Cardiac atrium fibroblast (primary cell): Measurements from ENCODE around the gene ADAMTSL4. TPM values are rescaled to one million over a fixed set of nuclear protein-coding genes. Genes with fewer than 3 reads are reported as not detected.

Source experiments
- total RNA-seq: library from RNA; depleted of rRNA; stranded (reverse); fragments of >200 nt; gene quantifications from 2 replicates; pipeline ENCODE4 v1.2.3, GENCODE V29; 2015

Gene ADAMTSL4
- total RNA-seq = 9.4 and 25.8 TPM in 2 replicates

DNA sequence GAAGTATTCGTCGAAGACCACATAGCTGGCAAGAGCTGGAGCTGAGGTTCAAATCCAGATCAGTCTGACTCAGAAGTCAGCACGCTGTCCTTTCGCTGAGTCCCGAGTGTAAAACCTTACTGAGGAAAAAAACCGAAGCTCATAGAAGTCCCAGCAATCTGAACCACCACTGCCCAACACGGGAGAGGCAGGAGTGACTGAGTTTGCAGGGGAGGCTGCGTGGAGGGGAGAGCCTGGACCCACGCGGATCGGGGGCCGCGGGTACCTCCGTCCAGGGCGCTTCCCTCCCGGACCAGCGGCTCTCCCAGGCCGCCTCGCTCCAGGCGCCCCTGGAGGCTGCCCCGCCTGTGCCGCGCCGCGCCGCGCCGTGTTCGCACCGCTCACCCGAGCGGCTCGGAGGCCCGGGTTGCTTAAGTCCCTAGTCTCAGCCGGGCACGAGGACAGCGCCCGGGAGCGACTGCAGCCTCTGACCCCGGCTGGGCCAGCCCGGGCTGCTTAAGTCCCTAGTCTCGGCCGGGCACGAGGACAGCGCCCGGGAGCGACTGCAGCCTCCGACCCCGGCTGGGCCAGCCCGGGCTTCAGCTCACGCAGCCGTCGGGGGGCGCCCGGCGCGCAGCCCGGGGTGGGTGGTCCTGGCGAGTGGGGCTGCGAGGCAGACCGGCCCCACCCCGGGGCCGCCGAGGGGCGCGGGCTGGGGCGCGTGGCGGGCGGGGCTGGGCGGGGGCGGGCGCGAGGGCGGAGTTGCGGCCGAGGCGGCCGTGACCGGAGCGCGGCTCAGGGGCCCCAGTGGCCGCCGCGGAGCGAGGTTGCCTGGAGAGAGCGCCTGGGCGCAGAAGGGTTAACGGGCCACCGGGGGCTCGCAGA is at the start of gene ADAMTSL4:
ADAMTSL4 (plus strand) TSS at position 777 of the 864 bp plus-strand sequence. CDS start 2,881 bp downstream, outside the sequence.

GRCh38 chr1:150507912-150508864 is 41.0 kb upstream of the ADAMTSL4 start, which contains the start of gene ECM1:
Gene ECM1, plus strand, starts transcription at chr1:150508109. Its CDS starts 101 bp downstream, at chr1:150508210.

GRCh38 chr1:150515328-150516049 is 33.7 kb upstream of the ADAMTSL4 start, which contains the start of gene FALEC:
Gene FALEC, plus strand, starts transcription at chr1:150515752.

DNA sequence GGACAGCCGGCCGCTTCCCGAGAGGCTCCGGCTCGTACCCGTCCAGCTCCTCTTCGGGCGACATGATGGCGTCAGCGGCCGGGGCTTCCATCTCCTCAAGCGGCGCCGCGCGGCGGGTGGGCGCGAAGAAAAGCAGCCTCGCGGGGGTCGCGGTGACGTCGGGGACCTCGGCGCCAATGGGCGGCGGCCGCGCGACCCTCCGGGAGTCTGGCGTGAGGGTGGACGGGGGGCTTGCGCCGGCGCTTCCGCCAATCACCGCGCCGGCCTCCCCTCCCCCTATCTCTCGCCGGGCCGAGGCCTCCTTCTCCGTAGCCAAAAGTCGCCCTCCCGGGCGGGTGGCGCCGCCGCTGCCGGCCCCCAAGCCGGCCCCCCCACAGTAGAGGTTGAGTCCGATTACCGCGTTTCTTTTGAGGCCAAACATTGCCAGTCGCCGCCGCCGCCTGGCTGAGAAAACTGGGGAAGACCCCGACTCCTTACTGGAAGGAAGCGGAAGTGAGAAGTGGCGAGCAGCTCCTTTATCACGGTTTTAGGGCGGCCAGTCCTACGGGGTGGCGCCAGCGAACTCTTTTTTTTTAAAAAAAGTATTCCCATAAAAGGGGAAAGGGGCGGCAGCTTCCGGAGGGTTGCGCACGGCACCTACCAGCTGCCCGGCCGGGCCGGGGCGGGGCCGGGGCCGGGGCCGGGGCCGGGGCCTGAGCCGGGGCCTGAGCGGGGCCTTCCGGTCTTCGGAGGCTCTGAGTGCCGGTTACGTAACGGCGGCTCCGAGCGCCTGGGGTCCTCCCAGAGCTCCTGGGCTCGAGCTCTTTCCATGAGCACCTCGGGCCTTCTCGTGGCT is 30.1 kb downstream of the ADAMTSL4 start, which contains the start of gene MCL1:
MCL1 (minus strand) TSS at position 501 of the 835 bp plus-strand sequence; CDS start at position 421, 80 bp downstream.

Other genes with a start within 250 kb of the ADAMTSL4 start
- 16.8 and 30.9 TPM in 2 replicates for gene PRPF3, start 227.9 kb upstream of the ADAMTSL4 start, total RNA-seq
- 6.0 and 7.3 TPM in 2 replicates for gene RPRD2, start 185.3 kb upstream of the ADAMTSL4 start, total RNA-seq
- 10.9 and 15.9 TPM in 2 replicates for gene TARS2, start 62.0 kb upstream of the ADAMTSL4 start, total RNA-seq
- 20.6 and 54.5 TPM in 2 replicates for gene ECM1, start 41.3 kb upstream of the ADAMTSL4 start, total RNA-seq
- gene FALEC, start 33.7 kb upstream of the ADAMTSL4 start, total RNA-seq = not detected in 2 replicates
- gene MCL1, start 30.2 kb downstream of the ADAMTSL4 start, total RNA-seq = 224 and 236 TPM in 2 replicates
- gene ENSA, start 80.2 kb downstream of the ADAMTSL4 start, total RNA-seq = 64.6 and 207 TPM in 2 replicates
- gene GOLPH3L, start 147.7 kb downstream of the ADAMTSL4 start, total RNA-seq = 12.8 and 33.4 TPM in 2 replicates
- not detected in 2 replicates for gene HORMAD1, start 171.5 kb downstream of the ADAMTSL4 start, total RNA-seq
- 2.0 and 3.1 TPM in 2 replicates for gene CTSS, start 216.4 kb downstream of the ADAMTSL4 start, total RNA-seq